C4-2B (cell line): ENCODE data around the gene ERICH6.

Experiments
- ZFX ChIP-seq: fragments of 450-650 bp; IDR thresholded peaks from 2 replicates; pipeline ENCODE4 v1.6.1; 2017
- TF ChIP-seq, protein P1 (sequence below): fragments of 450-650 bp; conservative IDR thresholded peaks from 2 replicates; pipeline ENCODE4 v1.5.1; 2017; ENCODE audit warnings: mild to moderate bottlenecking

DNA sequence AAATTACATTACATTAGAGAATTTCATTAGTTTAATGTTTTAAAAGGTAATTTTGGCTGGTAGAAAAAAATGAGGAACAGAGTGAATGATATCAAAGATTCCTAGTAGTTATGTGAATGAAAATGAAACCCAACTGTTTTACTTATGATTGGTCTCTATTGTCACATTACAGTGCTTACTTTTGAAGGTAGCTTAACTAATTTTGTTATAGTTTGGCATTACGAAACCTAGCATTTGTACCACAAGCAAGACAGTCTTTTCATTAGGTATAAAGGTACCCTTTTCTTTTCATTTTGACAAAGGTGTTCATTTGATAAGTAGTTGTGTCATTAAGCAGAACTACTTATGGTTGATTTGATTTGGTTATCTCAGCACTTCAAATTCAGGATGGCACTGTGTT, 93.7 kb downstream of the ERICH6 start:
- TF ChIP-seq, protein P1, sequence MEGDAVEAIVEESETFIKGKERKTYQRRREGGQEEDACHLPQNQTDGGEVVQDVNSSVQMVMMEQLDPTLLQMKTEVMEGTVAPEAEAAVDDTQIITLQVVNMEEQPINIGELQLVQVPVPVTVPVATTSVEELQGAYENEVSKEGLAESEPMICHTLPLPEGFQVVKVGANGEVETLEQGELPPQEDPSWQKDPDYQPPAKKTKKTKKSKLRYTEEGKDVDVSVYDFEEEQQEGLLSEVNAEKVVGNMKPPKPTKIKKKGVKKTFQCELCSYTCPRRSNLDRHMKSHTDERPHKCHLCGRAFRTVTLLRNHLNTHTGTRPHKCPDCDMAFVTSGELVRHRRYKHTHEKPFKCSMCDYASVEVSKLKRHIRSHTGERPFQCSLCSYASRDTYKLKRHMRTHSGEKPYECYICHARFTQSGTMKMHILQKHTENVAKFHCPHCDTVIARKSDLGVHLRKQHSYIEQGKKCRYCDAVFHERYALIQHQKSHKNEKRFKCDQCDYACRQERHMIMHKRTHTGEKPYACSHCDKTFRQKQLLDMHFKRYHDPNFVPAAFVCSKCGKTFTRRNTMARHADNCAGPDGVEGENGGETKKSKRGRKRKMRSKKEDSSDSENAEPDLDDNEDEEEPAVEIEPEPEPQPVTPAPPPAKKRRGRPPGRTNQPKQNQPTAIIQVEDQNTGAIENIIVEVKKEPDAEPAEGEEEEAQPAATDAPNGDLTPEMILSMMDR, result no peak
- TF ChIP-seq ZFX, result no peak
